ENCODE data around the gene ESYT3. TPM values are rescaled to one million over a fixed set of nuclear protein-coding genes. Genes with fewer than 3 reads are reported as not detected.

Gene ESYT3
- total RNA-seq, 1 experiment from 2014 or later, result 6.3 TPM

DNA sequence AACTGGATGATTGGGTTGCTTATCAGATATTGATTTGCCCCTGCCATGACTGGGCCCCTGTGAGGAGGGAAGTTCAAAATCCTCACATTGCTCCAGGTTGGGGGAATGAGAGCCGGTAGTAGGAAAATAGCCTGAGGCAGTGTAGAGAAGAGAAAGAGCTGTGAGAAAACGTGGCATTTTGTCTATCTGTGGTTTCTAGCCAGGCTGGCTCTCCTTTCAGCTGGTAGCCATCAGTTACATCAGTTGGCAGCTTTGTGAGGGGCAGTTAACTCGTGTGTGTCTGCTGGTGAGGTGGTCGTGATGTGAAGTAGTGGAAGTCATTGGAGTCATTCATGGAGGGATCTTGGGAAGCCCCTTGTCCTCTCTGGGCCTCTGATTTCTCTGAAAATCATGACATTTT is 5.2 kb downstream of the ESYT3 start:
- H3K4me2 ChIP-seq (ENCODE audit: insufficient read depth, insufficient read length, low read length), result no peak overlapping the region

More for the DNA sequence above, 5.2 kb downstream of the ESYT3 start:
- Histone ChIP-seq H3K14ac (ENCODE audit: insufficient read depth, low read length) (no peak overlapping the region), H2BK5ac (ENCODE audit: insufficient read length, low read length) (no peak overlapping the region), H3K56ac (ENCODE audit: insufficient read length, low read depth, low read length) (no peak overlapping the region), H2AFZ (ENCODE audit: low read length) (no peak overlapping the region), H4K8ac (replicated peaks; ENCODE audit: insufficient read length, low read depth, low read length) (no peak overlapping the region), H3K79me1 (ENCODE audit: insufficient read depth, low read depth, low read length, poor library complexity, severe bottlenecking) (no peaks in the 10 kb centered on the region), H2AK5ac (ENCODE audit: insufficient read length, low read length) (no peak overlapping the region), H3K79me2 (ENCODE audit: insufficient read depth, low read length) (no peaks in the 10 kb centered on the region), H3K27ac (ENCODE audit: insufficient read length, low read depth, low read length) (no peak overlapping the region), H3K9ac (ENCODE audit: extremely low read depth, insufficient read length, low read length) (no peak overlapping the region), H3K9me3 (ENCODE audit: control insufficient read depth, low read depth, low read length) (no peaks in the 10 kb centered on the region), H3K27me3 (ENCODE audit: insufficient read depth, low read length) (peaks cover 6% of the 10 kb centered on the region; the same call in 1 of the 2 replicates), H3K23me2 (ENCODE audit: insufficient read length, low read depth, low read length, poor library complexity, severe bottlenecking) (peaks cover 11% of the 10 kb centered on the region), H2BK20ac (ENCODE audit: low read depth, low read length, poor library complexity, severe bottlenecking) (no peak overlapping the region), H3T11ph (ENCODE audit: low read length) (no peak overlapping the region), H4K91ac (ENCODE audit: insufficient read length, low read depth, low read length) (no peak overlapping the region), H2BK12ac (ENCODE audit: insufficient read length, low read depth, low read length) (no peak overlapping the region), H4K5ac (ENCODE audit: insufficient read length, low read depth, low read length) (no peak overlapping the region), H2BK120ac (ENCODE audit: low read depth, low read length, poor library complexity, severe bottlenecking) (no peak overlapping the region), H3K4ac (ENCODE audit: low read depth, low read length) (no peak overlapping the region), H2BK15ac (ENCODE audit: low read depth, low read length) (no peak overlapping the region), H3K23ac (ENCODE audit: insufficient read length, low read depth, low read length) (no peak overlapping the region), H3K4me1 (ENCODE audit: insufficient read depth, low read length) (no peaks in the 10 kb centered on the region), H4K20me1 (ENCODE audit: control insufficient read depth, insufficient read depth, insufficient read length) (no peaks in the 10 kb centered on the region), H3K18ac (ENCODE audit: insufficient read length, low read depth, low read length) (no peak overlapping the region)
- Mint-ChIP-seq H3K36me3 (ENCODE audit: insufficient read depth in 1 of 3, low read depth in 3 of 3) (peaks cover 0 to 4% (median 0%) of the 10 kb centered on the region in 3 experiments; a peak in 2 of 7 replicates), H3K4me1 (peaks cover 18 to 24% of the 10 kb centered on the region in 2 experiments), H3K27me3 (ENCODE audit: low read depth) (peaks cover 33% of the 10 kb centered on the region), H3K4me3 (no peak overlapping the region), H3K27ac (peak overlapping the region in 1 of 3 experiments; percentile 4; a peak in 1 of 7 replicates), H3K9me3 (no peaks in the 10 kb centered on the region)
- no CpG with 5 or more reads among the region's 4 CpGs for WGBS (ENCODE audit: extremely low coverage, insufficient read length, low lambda C conversion rate)
- no peak for DNase-seq
- TF ChIP-seq CTCF (conservative IDR thresholded peaks at IDR 0.05), result no peak
